Fibroblast of the aortic adventitia (primary cell): Measurements from ENCODE around the gene STT3B. TPM values are rescaled to one million over a fixed set of nuclear protein-coding genes. Genes with fewer than 3 reads are reported as not detected.

Experiments used
- DNase-seq: peaks from one replicate; pipeline ENCODE4 v3.0.0-alpha.2; 2010; ENCODE audit warnings: low read depth
- H3K4me3 ChIP-seq: 2 replicates; pipeline ENCODE4 v1.5.1; 2011; ENCODE audit warnings: low read depth, mild to moderate bottlenecking, control low read depth, low read length, moderate library complexity
- total RNA-seq: library from RNA; depleted of rRNA; stranded (reverse); fragments of >200 nt; gene quantifications from 2 replicates; pipeline ENCODE4 v1.2.3, GENCODE V29; 2012; ENCODE audit warnings: low replicate concordance
- TF ChIP-seq, protein P1 (sequence below): IDR thresholded peaks from 2 replicates; pipeline ENCODE4 v1.5.1; 2011; ENCODE audit warnings: mild to moderate bottlenecking, low read length, control low read depth, inconsistent platforms; ENCODE audit not compliant: insufficient read depth

The STT3B gene
- total RNA-seq, 1 donor: 151 TPM

DNA sequence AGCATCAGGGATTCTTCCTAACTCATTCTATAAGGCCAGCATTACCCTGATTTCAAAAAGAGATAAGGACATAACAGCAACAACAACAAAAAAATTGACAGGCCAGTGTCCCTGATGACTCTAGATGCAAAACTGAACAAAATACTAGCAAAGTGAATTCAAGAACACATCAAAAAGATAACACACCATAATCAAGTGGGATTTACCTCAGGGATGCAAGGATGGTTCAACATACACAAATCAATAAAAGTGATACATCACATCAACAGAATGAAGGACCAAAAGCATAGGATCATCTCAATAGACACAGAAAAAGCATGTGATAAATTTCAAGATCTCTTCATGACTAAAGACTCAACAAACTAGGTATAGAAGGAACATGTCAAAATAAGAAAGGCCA is 119.6 kb downstream of the STT3B start:
- no peak overlapping the region for H3K4me3 ChIP-seq
- DNase-seq: no peak
- TF ChIP-seq, protein P1, sequence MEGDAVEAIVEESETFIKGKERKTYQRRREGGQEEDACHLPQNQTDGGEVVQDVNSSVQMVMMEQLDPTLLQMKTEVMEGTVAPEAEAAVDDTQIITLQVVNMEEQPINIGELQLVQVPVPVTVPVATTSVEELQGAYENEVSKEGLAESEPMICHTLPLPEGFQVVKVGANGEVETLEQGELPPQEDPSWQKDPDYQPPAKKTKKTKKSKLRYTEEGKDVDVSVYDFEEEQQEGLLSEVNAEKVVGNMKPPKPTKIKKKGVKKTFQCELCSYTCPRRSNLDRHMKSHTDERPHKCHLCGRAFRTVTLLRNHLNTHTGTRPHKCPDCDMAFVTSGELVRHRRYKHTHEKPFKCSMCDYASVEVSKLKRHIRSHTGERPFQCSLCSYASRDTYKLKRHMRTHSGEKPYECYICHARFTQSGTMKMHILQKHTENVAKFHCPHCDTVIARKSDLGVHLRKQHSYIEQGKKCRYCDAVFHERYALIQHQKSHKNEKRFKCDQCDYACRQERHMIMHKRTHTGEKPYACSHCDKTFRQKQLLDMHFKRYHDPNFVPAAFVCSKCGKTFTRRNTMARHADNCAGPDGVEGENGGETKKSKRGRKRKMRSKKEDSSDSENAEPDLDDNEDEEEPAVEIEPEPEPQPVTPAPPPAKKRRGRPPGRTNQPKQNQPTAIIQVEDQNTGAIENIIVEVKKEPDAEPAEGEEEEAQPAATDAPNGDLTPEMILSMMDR: no peak

GRCh38 chr3:31653464-31653863 is 120.7 kb downstream of the STT3B start:
- TF ChIP-seq, protein P1: no peak
- no peak for DNase-seq
- no peak overlapping the region for H3K4me3 ChIP-seq

DNA sequence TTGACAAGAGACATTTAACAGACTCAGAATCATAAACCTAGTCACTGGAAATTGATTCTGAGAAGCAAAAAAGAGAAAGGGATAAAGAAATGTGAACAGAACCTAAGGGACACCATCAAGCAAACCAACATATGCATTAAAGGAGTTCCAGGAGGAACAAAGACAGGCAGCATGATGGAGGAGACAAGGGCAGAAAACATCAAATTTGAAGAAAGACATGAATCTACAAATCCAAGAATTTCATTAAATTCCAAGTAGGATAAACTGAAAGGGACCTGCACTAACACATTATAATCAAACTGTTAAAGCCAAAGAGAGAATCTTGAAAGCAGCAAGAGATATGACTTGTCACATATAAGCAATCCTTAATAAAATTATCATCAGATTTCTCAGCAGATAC is 122.3 kb downstream of the STT3B start:
- no peak overlapping the region for H3K4me3 ChIP-seq
- TF ChIP-seq, protein P1: no peak
- DNase-seq: no peak

GRCh38 chr3:31659246-31659645 is 126.5 kb downstream of the STT3B start:
- no peak for DNase-seq
- no peak overlapping the region for H3K4me3 ChIP-seq
- TF ChIP-seq, protein P1: no peak

DNA sequence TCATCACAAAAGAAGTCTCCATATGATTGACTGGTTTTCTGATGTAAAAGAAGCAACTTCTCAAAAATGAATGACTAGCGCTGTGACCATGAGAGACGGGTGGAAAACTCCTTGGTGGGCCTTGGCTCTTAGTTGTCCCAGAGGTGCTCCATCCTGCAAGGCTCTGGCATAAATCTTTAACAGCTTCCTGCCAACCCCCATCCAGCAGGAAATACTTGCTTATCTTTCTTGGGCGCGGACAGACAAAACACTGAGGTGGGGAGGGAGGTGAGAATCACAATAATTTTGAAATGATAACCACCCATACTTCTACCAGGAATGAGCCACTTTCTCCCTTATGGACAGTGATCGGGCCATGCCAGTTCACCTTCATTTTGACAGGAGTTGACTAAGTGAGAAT is 128.6 kb downstream of the STT3B start:
- H3K4me3 ChIP-seq: no peak overlapping the region
- DNase-seq: no peak
- TF ChIP-seq, protein P1: no peak

GRCh38 chr3:31661993-31662670 is 129.4 kb downstream of the STT3B start:
- DNase-seq: no peak
- H3K4me3 ChIP-seq: no peak overlapping the region
- TF ChIP-seq, protein P1: no peak

DNA sequence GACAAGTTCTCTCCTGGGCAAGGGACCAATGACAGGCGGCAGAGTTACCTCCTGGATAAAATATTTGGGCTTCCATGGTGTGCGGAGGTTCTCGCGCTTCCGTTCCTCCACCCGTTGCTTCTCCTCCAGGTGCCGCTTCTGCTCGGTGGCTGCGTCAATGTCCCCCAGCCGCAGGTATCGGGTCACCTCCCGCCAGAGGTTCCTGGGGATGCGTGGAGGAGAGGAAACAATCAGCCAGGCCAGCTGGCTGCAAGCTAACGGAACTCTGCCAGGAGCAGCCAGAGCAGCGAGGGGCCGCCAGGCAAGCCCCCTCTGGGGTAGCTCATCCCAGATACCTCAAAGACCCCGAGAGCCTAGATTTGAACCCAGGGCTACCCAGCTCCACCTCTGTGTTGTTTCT is 131.3 kb downstream of the STT3B start:
- no peak for DNase-seq
- TF ChIP-seq, protein P1: no peak
- H3K4me3 ChIP-seq: no peak overlapping the region
